Ascending aorta (tissue), 2 donors: ENCODE measurements around the gene SNX12. TPM values are rescaled to one million over a fixed set of nuclear protein-coding genes. Genes with fewer than 3 reads are reported as not detected.

Experiments used
- DNase-seq, 2 donors: peaks; one replicate each; pipeline ENCODE4 v3.0.0-alpha.2; 2019; ENCODE audit warnings: low spot score in 2 of 2
- H3K27ac ChIP-seq, 2 donors: fragments of 200-600 bp; sonication (generic); one replicate each; pipeline ENCODE4 v1.5.1; 2016 to 2017; ENCODE audit warnings: mild to moderate bottlenecking in 1 of 2
- H3K27me3 ChIP-seq: fragments of 200-600 bp; sonication (generic); one replicate; pipeline ENCODE4 v1.5.1; 2017
- H3K36me3 ChIP-seq, 2 donors: fragments of 200-600 bp; sonication (generic); one replicate each; pipeline ENCODE4 v1.5.1; 2016
- H3K4me1 ChIP-seq, 2 donors: fragments of 200-600 bp; sonication (generic); one replicate each; pipeline ENCODE4 v1.5.1; 2016 to 2017; ENCODE audit warnings: mild to moderate bottlenecking in 1 of 2
- H3K4me3 ChIP-seq, 2 donors: fragments of 200-600 bp; sonication (generic); one replicate each; pipeline ENCODE4 v1.5.1; 2016 to 2017; ENCODE audit warnings: mild to moderate bottlenecking in 1 of 2
- H3K9me3 ChIP-seq, 2 donors: fragments of 200-600 bp; sonication (generic); one replicate each; pipeline ENCODE4 v1.5.1; 2016
- intact Hi-C: fragments of 100-400 bp; cut with DNase I; formaldehyde crosslinking; loops from one replicate; pipeline ENCODE4 v1.15.1; 2023
- total RNA-seq: library from RNA; depleted of rRNA; stranded (reverse); fragments of >200 nt; gene quantifications from one replicate; pipeline ENCODE4 v1.1.0, GENCODE V29; 2016
- TF ChIP-seq, protein P1 (sequence below), 3 experiments: fragments of 200-600 bp in 2 of 3; fragments of 450-650 bp in 1 of 3; sonication (generic) in 2 of 3; IDR thresholded peaks; one replicate each; pipeline ENCODE4 v1.5.1; 2016 to 2019; ENCODE audit warnings: antibody characterized with exemption in 3 of 3, mild to moderate bottlenecking in 1 of 3, moderate library complexity in 1 of 3

The SNX12 gene
- total RNA-seq, 1 donor from 2014 or later: 31.2 TPM

DNA sequence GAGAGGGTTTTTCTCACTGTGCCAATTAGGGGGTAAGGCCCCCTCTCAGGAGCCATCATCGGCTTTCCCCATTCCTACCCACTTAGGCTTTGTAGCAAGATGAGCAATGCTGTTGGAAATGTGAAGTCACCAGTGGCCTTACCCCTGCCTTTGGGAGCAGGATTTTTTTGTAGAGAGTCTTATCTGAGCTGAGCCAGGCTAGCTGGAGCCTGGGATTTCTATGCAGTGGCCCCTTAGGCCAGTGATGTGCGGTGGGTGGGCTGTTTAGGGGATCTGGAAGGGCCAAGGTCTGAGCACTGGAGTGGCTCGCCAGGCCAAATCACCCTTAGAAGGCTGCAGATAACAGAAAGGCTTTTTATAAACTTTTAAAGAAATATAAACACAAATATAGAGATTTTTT is 34.2 kb upstream of the SNX12 start:
- DNase-seq: no peak
- Histone ChIP-seq H3K36me3 (no peaks in the 10 kb centered on the region), H3K4me1 (no peaks in the 10 kb centered on the region), H3K27me3 (no peaks in the 10 kb centered on the region), H3K4me3 (no peak overlapping the region), H3K9me3 (no peaks in the 10 kb centered on the region), H3K27ac (no peak overlapping the region)
- intact Hi-C loops: no loop called here
- TF ChIP-seq, protein P1, sequence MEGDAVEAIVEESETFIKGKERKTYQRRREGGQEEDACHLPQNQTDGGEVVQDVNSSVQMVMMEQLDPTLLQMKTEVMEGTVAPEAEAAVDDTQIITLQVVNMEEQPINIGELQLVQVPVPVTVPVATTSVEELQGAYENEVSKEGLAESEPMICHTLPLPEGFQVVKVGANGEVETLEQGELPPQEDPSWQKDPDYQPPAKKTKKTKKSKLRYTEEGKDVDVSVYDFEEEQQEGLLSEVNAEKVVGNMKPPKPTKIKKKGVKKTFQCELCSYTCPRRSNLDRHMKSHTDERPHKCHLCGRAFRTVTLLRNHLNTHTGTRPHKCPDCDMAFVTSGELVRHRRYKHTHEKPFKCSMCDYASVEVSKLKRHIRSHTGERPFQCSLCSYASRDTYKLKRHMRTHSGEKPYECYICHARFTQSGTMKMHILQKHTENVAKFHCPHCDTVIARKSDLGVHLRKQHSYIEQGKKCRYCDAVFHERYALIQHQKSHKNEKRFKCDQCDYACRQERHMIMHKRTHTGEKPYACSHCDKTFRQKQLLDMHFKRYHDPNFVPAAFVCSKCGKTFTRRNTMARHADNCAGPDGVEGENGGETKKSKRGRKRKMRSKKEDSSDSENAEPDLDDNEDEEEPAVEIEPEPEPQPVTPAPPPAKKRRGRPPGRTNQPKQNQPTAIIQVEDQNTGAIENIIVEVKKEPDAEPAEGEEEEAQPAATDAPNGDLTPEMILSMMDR (IDR thresholded peaks at IDR 0.05): no peak

DNA sequence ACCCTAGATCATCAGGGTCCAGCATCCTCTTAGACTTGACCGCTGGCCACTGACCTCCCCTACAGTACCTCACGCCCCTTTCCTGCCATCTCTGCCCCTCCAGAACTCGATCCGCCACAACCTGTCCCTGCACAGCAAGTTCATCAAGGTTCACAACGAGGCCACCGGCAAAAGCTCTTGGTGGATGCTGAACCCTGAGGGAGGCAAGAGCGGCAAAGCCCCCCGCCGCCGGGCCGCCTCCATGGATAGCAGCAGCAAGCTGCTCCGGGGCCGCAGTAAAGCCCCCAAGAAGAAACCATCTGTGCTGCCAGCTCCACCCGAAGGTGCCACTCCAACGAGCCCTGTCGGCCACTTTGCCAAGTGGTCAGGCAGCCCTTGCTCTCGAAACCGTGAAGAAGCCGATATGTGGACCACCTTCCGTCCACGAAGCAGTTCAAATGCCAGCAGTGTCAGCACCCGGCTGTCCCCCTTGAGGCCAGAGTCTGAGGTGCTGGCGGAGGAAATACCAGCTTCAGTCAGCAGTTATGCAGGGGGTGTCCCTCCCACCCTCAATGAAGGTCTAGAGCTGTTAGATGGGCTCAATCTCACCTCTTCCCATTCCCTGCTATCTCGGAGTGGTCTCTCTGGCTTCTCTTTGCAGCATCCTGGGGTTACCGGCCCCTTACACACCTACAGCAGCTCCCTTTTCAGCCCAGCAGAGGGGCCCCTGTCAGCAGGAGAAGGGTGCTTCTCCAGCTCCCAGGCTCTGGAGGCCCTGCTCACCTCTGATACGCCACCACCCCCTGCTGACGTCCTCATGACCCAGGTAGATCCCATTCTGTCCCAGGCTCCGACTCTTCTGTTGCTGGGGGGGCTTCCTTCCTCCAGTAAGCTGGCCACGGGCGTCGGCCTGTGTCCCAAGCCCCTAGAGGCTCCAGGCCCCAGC is 32.7 kb upstream of the SNX12 start:
- TF ChIP-seq, protein P1 (IDR thresholded peaks at IDR 0.05): no peak
- Histone ChIP-seq H3K4me3 (no peak overlapping the region), H3K36me3 (no peaks in the 10 kb centered on the region), H3K27ac (no peak overlapping the region), H3K9me3 (no peaks in the 10 kb centered on the region), H3K4me1 (no peaks in the 10 kb centered on the region), H3K27me3 (no peaks in the 10 kb centered on the region)
- intact Hi-C loops: no loop called here
- no peak for DNase-seq

DNA sequence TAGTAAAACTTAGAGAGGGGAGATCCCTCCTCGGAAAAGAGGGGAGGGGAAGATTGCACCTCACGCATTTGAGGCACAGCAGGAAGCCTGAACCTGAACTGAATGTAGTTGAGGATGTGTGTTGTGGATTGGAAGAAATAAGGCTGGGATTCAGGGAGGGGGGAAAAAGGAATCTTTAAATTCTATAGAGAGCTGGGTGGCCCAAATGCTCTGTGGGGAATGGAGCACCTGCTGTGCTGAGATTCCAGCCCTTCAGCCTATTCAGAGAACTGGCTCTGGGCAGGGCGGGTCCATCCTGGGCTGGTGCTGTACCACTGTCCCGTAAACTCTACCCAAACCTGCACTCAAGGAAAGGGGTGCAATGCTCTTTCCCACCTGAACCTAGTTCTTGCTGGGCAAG is 31.6 kb upstream of the SNX12 start:
- Histone ChIP-seq H3K36me3 (no peaks in the 10 kb centered on the region), H3K27me3 (no peaks in the 10 kb centered on the region), H3K4me1 (peaks cover 0 to 4% of the 10 kb centered on the region in 2 donors), H3K9me3 (no peaks in the 10 kb centered on the region), H3K4me3 (no peak overlapping the region), H3K27ac (no peak overlapping the region)
- intact Hi-C loops: no loop called here
- TF ChIP-seq, protein P1 (IDR thresholded peaks at IDR 0.05): no peak
- no peak for DNase-seq

DNA sequence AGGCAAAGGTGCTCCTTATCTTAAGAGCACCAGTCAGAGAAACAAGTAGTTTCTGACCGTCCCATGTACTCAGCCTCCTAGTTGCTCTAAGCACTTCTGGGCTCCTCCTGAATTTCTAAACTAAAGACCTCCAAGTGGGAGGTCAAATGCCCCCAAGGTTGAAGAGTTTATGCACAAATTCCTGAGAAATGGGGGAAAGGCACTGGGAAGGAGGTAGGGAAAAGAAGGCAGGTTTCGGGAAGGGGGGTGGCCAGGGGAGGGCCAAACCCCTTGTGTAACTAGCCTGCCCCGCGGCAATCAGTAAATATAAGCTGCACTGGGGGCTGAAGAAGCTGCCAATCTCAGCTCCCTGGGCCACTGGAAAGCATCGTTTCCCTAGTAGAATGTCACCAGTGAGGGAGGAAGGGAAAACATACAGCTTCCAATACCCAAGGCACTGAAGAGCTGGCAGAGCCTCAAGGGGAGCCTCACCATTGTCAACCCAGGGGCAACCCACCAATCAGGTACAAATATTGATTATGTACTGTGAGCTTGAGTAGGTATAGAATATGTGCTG is 30.9 kb upstream of the SNX12 start:
- Histone ChIP-seq H3K4me1 (peaks cover 0 to 4% of the 10 kb centered on the region in 2 donors), H3K27me3 (no peaks in the 10 kb centered on the region), H3K27ac (no peak overlapping the region), H3K36me3 (no peaks in the 10 kb centered on the region), H3K9me3 (no peaks in the 10 kb centered on the region), H3K4me3 (no peak overlapping the region)
- intact Hi-C loops: no loop called here
- TF ChIP-seq, protein P1 (IDR thresholded peaks at IDR 0.05): no peak
- no peak for DNase-seq

DNA sequence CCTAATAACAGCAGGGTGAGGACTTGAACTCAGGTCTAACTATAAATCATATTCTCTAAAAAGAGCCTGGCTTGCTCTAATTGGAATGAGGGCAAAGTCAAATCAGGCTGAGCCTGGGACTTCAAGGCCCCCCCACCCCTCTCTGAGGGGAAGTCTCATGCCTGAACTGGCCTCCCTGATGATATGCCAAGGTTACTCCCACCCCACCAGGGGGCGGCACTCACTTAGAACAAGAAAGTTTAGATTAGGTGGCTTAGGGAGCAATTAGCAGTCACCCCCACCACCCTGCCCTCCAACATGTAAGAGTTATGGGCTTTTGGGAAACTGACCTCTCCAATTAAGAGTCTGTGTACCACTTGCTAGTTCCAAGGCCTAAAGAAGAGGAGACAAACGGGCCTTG is 30.2 kb upstream of the SNX12 start:
- no peak overlapping the region for H3K4me3 ChIP-seq
- H3K9me3 ChIP-seq: no peaks in the 10 kb centered on the region
- DNase-seq: peak; percentile 37 to 78
- H3K4me1 ChIP-seq: peaks cover 0 to 4% of the 10 kb centered on the region in 2 donors
- H3K27ac ChIP-seq: no peak overlapping the region
- H3K27me3 ChIP-seq: no peaks in the 10 kb centered on the region
- TF ChIP-seq, protein P1 (IDR thresholded peaks at IDR 0.05): peak; percentile 9 to 47 (median 34)
- intact Hi-C loops: no loop called here
- no peaks in the 10 kb centered on the region for H3K36me3 ChIP-seq
